Osteocyte (in vitro differentiated cells): ENCODE measurements around the gene SLC44A2. TPM values are rescaled to one million over a fixed set of nuclear protein-coding genes. Genes with fewer than 3 reads are reported as not detected.

Experiments used
- DNase-seq: peaks from one replicate; pipeline ENCODE4 v3.0.0; 2021; ENCODE audit warnings: mixed read lengths; ENCODE audit not compliant: unreplicated experiment; ENCODE audit errors: extremely low spot score
- H3K27ac Mint-ChIP-seq: one replicate; pipeline ENCODE4 v1.8.0; 2021; ENCODE audit warnings: mild to moderate bottlenecking, mixed read lengths; ENCODE audit not compliant: unreplicated experiment
- H3K27me3 Mint-ChIP-seq: one replicate; pipeline ENCODE4 v1.8.0; 2021; ENCODE audit warnings: mixed read lengths; ENCODE audit not compliant: unreplicated experiment
- H3K36me3 Mint-ChIP-seq: one replicate; pipeline ENCODE4 v1.8.0; 2021; ENCODE audit warnings: mixed read lengths; ENCODE audit not compliant: unreplicated experiment
- H3K4me1 Mint-ChIP-seq: one replicate; pipeline ENCODE4 v1.8.0; 2021; ENCODE audit warnings: mixed read lengths; ENCODE audit not compliant: unreplicated experiment
- H3K4me3 Mint-ChIP-seq: one replicate; pipeline ENCODE4 v1.8.0; 2021; ENCODE audit warnings: mild to moderate bottlenecking, moderate library complexity, mixed read lengths; ENCODE audit not compliant: unreplicated experiment
- H3K9me3 Mint-ChIP-seq: one replicate; pipeline ENCODE4 v1.8.0; 2021; ENCODE audit warnings: mixed read lengths; ENCODE audit not compliant: unreplicated experiment
- total RNA-seq: library from RNA; stranded (reverse); gene quantifications from 2 replicates; pipeline ENCODE4 v1.2.1, GENCODE V29; 2021
- TF ChIP-seq, protein P1 (sequence below): fragments of 200-600 bp; sonication (generic); IDR thresholded peaks from 2 replicates; pipeline ENCODE4 v1.5.0; 2021; ENCODE audit warnings: antibody characterized with exemption, mild to moderate bottlenecking, moderate library complexity

Gene SLC44A2
- total RNA-seq, 1 donor from 2014 or later: 225 TPM

DNA sequence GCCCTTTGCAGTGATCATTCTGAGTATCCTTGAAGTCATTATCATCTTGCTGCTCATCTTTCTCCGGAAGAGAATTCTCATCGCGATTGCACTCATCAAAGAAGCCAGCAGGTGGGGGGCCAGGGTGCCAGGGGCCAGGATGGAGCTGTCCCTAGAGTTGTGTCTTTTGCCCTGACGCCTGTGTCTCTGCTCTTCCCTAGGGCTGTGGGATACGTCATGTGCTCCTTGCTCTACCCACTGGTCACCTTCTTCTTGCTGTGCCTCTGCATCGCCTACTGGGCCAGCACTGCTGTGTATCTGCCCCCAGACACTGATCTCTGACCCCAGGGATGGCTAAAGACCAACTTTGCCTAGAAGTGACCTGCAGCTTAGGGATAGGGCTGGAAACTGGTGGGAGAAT lies 9.6 kb downstream of the SLC44A2 start:
- Mint-ChIP-seq H3K27ac (no peak overlapping the region), H3K9me3 (no peaks in the 10 kb centered on the region), H3K27me3 (no peaks in the 10 kb centered on the region), H3K4me3 (no peak overlapping the region), H3K4me1 (no peaks in the 10 kb centered on the region), H3K36me3 (peaks cover 45% of the 10 kb centered on the region)
- DNase-seq: no peak
- TF ChIP-seq, protein P1, sequence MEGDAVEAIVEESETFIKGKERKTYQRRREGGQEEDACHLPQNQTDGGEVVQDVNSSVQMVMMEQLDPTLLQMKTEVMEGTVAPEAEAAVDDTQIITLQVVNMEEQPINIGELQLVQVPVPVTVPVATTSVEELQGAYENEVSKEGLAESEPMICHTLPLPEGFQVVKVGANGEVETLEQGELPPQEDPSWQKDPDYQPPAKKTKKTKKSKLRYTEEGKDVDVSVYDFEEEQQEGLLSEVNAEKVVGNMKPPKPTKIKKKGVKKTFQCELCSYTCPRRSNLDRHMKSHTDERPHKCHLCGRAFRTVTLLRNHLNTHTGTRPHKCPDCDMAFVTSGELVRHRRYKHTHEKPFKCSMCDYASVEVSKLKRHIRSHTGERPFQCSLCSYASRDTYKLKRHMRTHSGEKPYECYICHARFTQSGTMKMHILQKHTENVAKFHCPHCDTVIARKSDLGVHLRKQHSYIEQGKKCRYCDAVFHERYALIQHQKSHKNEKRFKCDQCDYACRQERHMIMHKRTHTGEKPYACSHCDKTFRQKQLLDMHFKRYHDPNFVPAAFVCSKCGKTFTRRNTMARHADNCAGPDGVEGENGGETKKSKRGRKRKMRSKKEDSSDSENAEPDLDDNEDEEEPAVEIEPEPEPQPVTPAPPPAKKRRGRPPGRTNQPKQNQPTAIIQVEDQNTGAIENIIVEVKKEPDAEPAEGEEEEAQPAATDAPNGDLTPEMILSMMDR: no peak

DNA sequence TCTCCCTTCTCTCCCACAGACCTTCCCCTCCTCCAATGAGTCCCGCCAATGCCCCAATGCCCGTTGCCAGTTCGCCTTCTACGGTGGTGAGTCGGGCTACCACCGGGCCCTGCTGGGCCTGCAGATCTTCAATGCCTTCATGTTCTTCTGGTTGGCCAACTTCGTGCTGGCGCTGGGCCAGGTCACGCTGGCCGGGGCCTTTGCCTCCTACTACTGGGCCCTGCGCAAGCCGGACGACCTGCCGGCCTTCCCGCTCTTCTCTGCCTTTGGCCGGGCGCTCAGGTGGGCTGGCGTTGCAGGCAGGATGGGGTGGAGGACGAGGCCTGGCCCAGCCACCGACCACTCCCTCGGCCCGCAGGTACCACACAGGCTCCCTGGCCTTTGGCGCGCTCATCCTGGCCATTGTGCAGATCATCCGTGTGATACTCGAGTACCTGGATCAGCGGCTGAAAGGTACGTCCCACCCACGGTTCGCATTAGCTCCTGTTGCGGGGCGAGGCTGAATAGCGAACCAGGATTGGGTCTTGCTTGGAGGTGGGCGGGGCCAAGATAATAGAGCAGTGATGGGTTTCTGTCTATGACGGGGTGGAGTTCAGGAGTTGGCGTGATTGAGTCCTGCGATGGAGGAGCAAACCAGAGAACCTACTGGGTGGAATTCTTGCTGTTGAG lies 11.1 kb downstream of the SLC44A2 start:
- TF ChIP-seq, protein P1: no peak
- H3K9me3 Mint-ChIP-seq: no peaks in the 10 kb centered on the region
- no peak overlapping the region for H3K4me3 Mint-ChIP-seq
- no peak for DNase-seq
- no peak overlapping the region for H3K27ac Mint-ChIP-seq
- no peaks in the 10 kb centered on the region for H3K27me3 Mint-ChIP-seq
- H3K36me3 Mint-ChIP-seq: peaks cover 41% of the 10 kb centered on the region
- H3K4me1 Mint-ChIP-seq: no peaks in the 10 kb centered on the region

DNA sequence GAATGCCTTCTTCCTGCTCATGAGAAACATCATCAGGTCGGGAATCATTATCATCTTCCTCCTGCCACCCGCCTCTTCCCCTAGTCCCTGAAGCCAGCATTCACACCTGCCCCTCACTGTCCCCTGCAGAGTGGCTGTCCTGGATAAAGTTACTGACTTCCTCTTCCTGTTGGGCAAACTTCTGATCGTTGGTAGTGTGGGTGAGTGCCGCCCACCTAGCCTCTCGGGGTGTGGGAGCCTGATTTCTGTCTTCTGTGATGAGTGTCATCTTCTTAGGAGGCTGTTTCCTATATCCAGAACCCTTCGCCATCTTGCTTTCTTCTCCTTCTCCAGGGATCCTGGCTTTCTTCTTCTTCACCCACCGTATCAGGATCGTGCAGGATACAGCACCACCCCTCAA lies 12.5 kb downstream of the SLC44A2 start:
- Mint-ChIP-seq H3K9me3 (no peaks in the 10 kb centered on the region), H3K27me3 (no peaks in the 10 kb centered on the region), H3K4me1 (no peaks in the 10 kb centered on the region), H3K36me3 (peaks cover 38% of the 10 kb centered on the region), H3K4me3 (no peak overlapping the region), H3K27ac (no peak overlapping the region)
- TF ChIP-seq, protein P1: no peak
- DNase-seq: no peak

DNA sequence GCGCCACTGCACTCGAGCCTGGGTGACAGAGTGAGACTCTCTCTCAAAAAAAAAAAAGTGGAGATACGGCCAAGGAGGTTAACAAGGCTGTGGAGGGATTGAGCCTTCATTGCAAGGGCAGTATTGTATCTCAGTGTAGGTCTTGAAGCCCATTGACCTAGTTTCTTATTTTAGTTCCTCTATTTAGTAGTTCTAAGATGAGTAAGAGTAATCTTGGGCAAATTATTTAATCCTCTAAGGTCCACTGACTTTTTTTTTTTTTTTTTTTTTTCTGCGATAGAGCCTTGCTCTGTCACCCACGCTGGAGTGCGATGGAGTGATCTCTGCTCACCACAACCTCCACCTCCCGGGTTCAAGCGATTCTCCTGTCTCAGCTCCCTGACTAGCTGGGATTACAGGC lies 14.5 kb downstream of the SLC44A2 start:
- peaks cover 37% of the 10 kb centered on the region for H3K36me3 Mint-ChIP-seq
- no peak for DNase-seq
- no peak overlapping the region for H3K4me3 Mint-ChIP-seq
- H3K27me3 Mint-ChIP-seq: no peaks in the 10 kb centered on the region
- H3K4me1 Mint-ChIP-seq: peaks cover 18% of the 10 kb centered on the region
- H3K27ac Mint-ChIP-seq: no peak overlapping the region
- TF ChIP-seq, protein P1: no peak
- H3K9me3 Mint-ChIP-seq: no peaks in the 10 kb centered on the region

DNA sequence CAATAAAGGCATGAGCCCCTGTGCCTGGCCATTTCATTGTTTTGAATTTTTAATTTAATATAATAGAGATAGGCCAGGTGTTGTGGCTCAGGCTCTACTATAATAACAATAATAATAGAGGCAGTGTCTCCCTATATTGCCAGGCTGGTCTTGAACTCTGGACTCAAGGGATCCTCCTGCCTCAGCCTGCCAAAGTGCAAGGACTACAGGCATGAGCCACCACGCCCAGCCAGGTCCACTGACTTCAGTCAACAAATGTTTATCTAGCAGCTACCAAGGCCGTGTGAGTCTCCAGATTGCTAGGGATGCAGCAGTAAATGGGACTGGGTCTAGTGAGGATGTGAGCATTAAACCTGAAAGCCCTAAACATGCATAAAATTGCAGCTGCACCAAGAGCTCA lies 15.0 kb downstream of the SLC44A2 start:
- TF ChIP-seq, protein P1: no peak
- H3K4me1 Mint-ChIP-seq: peaks cover 19% of the 10 kb centered on the region
- DNase-seq: no peak
- H3K27me3 Mint-ChIP-seq: no peaks in the 10 kb centered on the region
- H3K27ac Mint-ChIP-seq: no peak overlapping the region
- H3K4me3 Mint-ChIP-seq: no peak overlapping the region
- H3K36me3 Mint-ChIP-seq: peaks cover 32% of the 10 kb centered on the region
- H3K9me3 Mint-ChIP-seq: no peaks in the 10 kb centered on the region
